Stimulated activated CD4-positive, alpha-beta T cell treated with anti-CD3 and anti-CD28 coated beads, Interleukin-12 subunit alpha, Interleukin-12 subunit beta, amount 100 ng/mL, for 48 hours (primary cell): ENCODE measurements around the gene KCNK15.
"Not testable (repeated sequence)": the region's sequence is repeated elsewhere in the genome, so short reads cannot be mapped to it uniquely, and the experiment has no call there.

ENCODE experiments used
- DNase-seq, 3 donors: peaks; one replicate each; pipeline ENCODE4 v3.0.0-alpha.2; 2020; ENCODE audit warnings: low read depth in 2 of 3, low spot score in 1 of 3

The KCNK15 gene

GRCh38 chr20:44758247-44759101, 12.8 kb downstream of the KCNK15 start:
- no peak for DNase-seq

DNA sequence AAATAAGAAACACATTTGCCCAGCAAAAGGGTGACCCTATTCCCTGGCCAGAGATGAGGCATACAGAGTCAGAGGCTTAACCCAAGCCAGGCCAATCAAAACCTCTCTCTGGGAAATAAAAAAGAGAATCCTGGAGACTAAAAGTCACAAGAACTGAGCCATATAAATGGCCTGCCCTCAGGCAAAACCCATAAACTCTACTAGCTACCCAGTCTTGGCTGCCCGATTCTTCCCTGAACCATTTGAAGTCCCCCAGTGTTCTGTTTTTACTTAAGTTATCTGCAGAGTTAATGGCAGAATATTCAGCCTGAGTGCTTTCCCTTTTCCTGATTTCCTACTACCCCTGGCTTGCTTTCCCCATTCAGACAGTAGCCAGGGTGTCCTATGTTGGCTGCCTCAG, 13.9 kb downstream of the KCNK15 start:
- DNase-seq, result no peak

- no peak for DNase-seq
Observed at GRCh38 chr20:44761423-44761822, 15.8 kb downstream of the KCNK15 start.

DNA sequence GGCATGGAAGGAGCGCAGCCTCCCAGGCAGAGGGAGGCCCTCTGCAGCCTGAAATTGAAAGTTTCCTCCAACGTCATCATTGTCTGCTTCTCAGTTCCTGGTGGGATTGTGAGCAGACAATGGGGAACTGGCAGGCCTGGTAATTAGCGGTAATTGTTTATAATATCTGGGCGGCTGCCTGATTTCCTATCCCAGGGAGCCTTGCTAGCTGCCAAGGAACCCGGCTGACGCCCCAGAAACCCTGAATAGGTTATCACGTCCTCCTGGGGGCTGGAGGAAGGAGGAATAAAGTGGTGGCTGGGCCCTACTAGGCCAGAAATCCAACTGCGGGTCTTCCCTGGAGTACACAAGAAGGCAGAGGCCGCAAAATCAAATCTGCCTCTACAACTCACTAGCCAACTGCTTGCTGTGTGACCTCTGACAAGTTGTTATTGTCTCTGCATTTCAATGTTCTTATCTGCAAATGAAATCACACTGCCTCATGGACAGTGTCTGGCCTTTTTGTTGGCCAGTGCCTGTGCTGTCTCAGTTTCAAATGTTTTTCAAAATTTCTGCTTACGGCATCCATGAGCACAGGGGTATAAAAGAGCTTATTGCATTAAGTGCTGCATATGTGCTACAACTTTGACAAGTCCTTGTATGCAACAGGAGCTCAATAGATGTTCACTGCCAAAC, 16.9 kb downstream of the KCNK15 start:
- DNase-seq, result no peak

DNA sequence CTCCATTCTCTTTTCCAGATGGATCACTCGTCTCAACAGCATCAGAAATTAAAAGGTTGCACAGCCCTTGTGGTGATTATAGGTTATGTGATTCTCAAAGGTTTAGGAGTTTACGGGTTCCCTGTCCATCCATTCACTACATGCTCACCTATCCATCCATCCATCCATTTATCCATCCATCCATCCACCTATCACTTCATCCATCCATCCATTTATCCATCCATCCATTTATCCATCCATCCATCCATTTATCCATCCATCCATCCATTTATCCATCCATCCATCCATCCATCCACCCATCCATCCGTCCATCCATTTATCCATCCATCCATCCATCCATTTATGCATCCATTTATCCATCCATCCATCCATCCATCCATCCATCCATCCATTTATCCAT, 18.1 kb downstream of the KCNK15 start:
- DNase-seq, result not testable (repeated sequence)

DNA sequence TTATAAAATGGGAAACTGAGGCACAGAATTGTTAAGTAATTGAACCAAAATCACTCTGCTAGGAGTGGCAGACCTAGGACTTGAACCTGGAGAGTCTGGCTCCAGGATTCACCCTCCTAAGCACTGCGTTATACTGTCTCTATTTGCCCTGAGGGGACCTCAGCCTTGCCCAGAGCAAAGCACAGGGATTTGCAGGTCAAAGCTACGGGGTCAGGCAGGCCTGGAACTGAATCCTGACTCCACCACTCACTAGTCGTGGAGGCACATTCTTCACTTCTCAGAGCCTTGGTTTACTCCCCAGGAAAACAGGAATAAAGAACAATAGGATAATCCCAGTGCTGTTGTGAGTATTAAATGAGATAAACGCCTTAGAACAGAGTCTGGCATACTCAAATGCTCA, 19.4 kb downstream of the KCNK15 start:
- no peak for DNase-seq

GRCh38 chr20:44765701-44766347, 20.2 kb downstream of the KCNK15 start:
- no peak for DNase-seq

DNA sequence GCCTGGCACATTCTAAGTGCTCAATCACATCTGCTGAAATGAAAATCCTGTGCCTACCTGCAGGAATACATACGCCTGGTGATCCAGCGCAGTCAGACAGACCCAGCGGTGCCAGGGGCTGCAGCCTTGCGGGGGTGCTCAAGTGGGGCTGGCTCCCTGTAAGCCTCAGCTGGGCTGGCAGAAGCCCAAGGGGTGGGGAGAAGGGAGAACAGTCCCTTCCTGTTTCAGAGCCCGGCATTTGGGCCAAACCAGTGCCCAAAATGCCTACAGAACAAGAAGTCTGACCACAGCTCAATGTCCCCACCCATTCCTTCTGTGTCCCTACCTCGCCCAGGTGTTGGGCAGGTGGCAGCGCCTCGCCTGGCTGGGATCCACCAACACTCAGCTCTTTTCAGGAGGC, 22.6 kb downstream of the KCNK15 start:
- DNase-seq, result no peak

DNA sequence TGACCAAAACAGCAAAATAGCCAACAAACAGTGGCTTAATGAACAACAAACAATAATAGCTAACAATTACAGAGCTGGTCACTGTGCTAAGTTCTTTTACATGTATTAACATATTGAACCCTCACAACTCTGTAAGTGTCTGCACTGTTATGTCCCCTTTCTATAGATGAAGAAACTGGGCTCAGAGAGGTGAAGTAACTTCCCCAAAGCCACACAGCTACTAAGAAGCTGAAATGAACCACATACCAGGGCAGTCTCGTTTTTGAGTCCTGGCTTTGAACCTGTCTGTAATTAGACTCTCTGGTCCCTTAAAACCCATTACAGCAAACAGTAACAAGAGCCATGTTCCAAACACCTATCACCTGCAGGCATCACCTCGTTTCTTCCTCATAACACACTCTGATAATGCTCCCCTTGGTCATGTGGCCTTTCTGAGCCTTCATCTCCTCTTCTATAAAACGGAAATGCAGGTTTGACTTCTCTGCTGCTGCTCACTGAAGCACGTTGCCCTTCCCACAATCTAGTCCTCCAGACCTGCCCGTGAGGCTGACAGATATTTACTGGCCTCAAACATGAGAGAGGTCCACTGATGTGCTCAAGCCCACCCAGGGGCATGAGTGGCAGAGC, 23.3 kb downstream of the KCNK15 start:
- DNase-seq, result no peak

DNA sequence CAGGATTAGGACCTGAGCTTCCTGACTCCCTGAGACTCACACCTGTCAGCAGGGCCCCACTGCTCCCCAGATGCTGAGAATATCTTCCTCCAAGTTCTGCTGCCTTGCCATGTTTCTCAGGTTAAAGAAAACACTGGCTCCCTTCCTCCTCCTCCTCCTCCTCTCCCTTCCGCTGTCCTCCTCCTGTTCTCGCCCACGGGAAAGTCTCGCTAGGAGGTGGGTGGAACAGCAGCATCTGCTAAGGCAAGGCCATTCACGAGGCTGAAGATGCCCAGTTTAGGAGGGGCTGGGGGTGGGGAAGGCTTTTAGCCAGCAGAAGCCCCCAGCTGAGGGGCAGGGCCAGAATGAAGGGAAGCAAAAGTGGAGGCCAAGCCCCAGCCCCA, 23.8 kb downstream of the KCNK15 start:
- no peak for DNase-seq

- DNase-seq, result no peak
Observed at GRCh38 chr20:44770484-44771171, 25.0 kb downstream of the KCNK15 start.

DNA sequence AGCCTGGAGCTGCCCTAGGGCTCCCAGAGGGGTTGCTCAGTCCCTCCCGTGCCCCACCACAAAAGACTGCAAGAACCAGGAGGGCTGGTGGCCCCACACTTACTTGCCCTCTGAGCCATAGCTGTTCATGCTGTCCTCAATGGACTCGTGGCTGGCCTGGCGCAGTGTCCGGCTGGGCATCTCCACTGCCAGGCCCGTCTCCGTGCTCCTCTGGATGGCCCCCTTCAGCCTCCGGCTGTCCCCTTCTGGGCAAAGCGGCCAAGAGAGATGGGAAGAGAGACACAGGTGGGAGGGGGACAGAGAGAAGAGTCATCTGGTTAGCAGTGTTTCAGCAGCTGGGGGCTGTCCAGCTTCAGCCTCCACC, 25.5 kb downstream of the KCNK15 start:
- no peak for DNase-seq

- no peak for DNase-seq
Observed at GRCh38 chr20:44772636-44773035, 27.0 kb downstream of the KCNK15 start.

- no peak for DNase-seq
Observed at GRCh38 chr20:44773070-44773829, 27.6 kb downstream of the KCNK15 start.

GRCh38 chr20:44776980-44777379, 31.3 kb downstream of the KCNK15 start:
- DNase-seq, result no peak

GRCh38 chr20:44780226-44780625, 34.6 kb downstream of the KCNK15 start:
- DNase-seq, result peak; percentile 2 to 18 (median 12)

DNA sequence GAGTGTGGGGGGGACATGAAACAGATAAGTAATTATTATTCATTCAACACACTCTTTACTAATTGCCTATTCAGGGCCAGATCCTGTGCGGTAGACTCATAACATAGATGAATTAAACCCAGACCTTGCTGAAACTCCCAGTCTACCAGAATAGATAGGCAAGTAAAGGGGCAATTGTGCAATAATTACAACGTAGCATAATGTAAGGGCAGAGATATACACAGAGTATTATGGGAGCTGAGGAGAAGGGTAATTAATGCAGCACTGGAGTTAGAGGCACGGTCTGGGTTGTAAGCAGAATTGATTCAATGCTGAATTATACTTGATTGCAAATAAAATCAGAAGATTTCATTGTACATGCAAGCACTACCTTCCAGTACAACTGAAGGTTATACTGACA, 35.5 kb downstream of the KCNK15 start:
- DNase-seq, result no peak

DNA sequence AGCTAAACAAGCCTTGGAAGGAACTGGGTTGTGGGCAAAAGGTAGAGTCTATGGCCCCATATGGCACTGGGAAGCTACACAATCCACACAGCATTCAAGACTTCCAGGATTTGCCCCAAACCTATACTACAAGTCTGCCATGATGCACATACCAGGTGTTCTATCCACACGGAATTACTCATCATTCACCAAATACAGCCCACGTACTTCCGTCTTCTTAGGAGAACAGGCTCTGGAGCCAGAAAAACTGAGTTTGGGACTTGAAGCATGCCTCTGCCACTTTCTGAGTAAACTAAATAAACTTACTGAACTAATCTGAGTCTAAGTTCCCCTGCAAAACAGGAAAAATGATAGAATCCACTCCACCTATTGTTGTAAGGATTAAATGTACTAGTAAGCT, 36.1 kb downstream of the KCNK15 start:
- no peak for DNase-seq

DNA sequence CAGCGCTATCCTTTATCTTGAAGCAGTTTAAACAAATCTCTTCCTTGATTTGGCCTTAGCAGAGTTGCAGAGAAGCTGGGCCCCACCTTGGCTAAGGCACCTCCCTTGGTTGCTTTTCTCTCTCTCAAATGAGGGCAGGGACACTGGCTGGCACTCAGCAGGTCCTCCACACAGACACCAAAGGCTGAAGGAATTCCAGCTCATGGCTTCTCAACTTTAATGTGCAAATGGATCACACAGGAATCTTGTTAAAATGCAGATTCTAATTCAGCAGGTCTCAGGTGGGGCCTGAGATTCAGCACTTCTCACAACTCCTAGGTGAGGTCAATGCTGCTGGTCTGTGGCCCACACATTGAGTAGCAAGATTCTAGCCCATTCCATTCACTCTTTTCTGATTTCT, 39.0 kb downstream of the KCNK15 start:
- DNase-seq, result no peak

DNA sequence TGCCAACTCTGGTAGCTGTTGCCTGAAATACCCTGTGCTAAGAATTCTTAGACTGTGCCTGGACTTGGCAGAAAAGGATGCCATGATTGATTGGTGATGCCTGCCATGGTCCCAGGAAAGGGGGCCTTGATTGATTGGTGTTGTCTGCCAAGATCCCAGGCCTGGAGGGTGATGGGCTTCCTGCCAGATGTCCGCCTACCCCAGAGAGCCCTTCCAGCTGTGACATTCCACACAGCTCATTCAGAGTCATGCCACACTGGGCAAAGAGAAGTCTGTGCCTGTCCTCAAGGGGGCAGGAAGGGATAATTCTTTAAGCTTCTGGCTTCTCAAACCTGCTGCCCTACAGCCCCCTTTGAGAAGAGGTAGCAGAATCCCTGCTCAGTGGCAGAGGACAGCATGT, 40.1 kb downstream of the KCNK15 start:
- no peak for DNase-seq

DNA sequence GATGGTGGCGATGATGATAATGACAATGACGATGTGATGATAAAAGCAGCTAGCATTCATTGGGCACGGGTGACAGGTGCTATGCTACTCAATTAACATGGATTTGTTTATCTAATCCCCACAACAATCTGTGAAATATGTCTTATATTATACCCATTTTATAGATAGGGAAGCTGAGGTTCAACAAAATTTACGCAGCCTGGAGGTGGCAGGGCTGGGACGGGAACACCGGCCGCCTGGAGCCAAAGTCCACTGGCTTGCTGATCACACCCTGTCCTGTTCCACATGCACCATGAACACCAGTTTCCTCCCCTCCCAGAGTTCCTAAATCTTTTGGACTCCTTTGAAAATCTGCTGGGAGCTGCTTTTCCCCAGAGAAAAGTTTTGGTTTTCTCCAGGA, 41.6 kb downstream of the KCNK15 start:
- DNase-seq, result no peak
